Spleen (tissue), 11 donors: Measurements from ENCODE around the gene YPEL3. TPM values are rescaled to one million over a fixed set of nuclear protein-coding genes. Genes with fewer than 3 reads are reported as not detected.

Source experiments
- DNase-seq: peaks from one replicate; pipeline ENCODE4 v3.0.0-alpha.2; 2020
- H3K27ac ChIP-seq, 8 donors: fragments of 200-600 bp; sonication (generic) in 7 of 8; 1 replicate in 4 of 8; 2 replicates in 4 of 8; pipeline versions ENCODE4 v1.5.0 to v1.8.0; 2016 to 2021; ENCODE audit warnings: inconsistent platforms in 4 of 8, mild to moderate bottlenecking in 4 of 8, moderate library complexity in 1 of 8
- H3K27me3 ChIP-seq, 7 donors: fragments of 200-600 bp; sonication (generic) in 6 of 7; replicated peaks in 1 of 7; 1 replicate in 4 of 7; 2 replicates in 3 of 7; pipeline versions ENCODE4 v1.5.0 to v1.8.0; 2016 to 2021; ENCODE audit warnings: inconsistent platforms in 3 of 7, mild to moderate bottlenecking in 1 of 7
- H3K36me3 ChIP-seq, 6 donors: fragments of 200-600 bp; sonication (generic) in 5 of 6; 1 replicate in 4 of 6; 2 replicates in 2 of 6; pipeline versions ENCODE4 v1.5.0 to v1.8.0; 2016 to 2021; ENCODE audit warnings: inconsistent platforms in 2 of 6
- H3K4me1 ChIP-seq, 6 donors: fragments of 200-600 bp; sonication (generic) in 5 of 6; 1 replicate in 3 of 6; 2 replicates in 3 of 6; pipeline versions ENCODE4 v1.5.0 to v1.8.0; 2016 to 2021; ENCODE audit warnings: inconsistent platforms in 3 of 6
- H3K4me3 ChIP-seq, 8 donors: fragments of 200-600 bp; sonication (generic) in 7 of 8; 1 replicate in 4 of 8; 2 replicates in 4 of 8; pipeline versions ENCODE4 v1.5.0 to v1.8.0; 2016 to 2021; ENCODE audit warnings: inconsistent platforms in 4 of 8, mild to moderate bottlenecking in 4 of 8, moderate library complexity in 2 of 8
- H3K9me3 ChIP-seq, 8 donors: fragments of 200-600 bp; sonication (generic) in 7 of 8; 1 replicate in 4 of 8; 2 replicates in 4 of 8; pipeline versions ENCODE4 v1.5.0 to v1.8.0; 2016 to 2021; ENCODE audit warnings: inconsistent platforms in 4 of 8
- CTCF ChIP-seq, 11 experiments: fragments of 200-600 bp in 7 of 11; fragments of 450-650 bp in 4 of 11; sonication (generic) in 4 of 11; IDR thresholded peaks in 8 of 11; conservative IDR thresholded peaks in 3 of 11; 1 replicate in 7 of 11; 2 replicates in 4 of 11; pipeline versions ENCODE4 v1.4.0 to v1.8.0; 2016 to 2021; ENCODE audit warnings: antibody characterized with exemption in 11 of 11, inconsistent platforms in 4 of 11, mild to moderate bottlenecking in 1 of 11
- POLR2A ChIP-seq, 3 donors: fragments of 450-650 bp; IDR thresholded peaks; one replicate each; pipeline ENCODE4 v1.5.1; 2017; ENCODE audit warnings: antibody characterized with exemption in 3 of 3, mild to moderate bottlenecking in 1 of 3
- POLR2AphosphoS5 ChIP-seq, 3 donors: sonication (generic); formaldehyde crosslinking; IDR thresholded peaks; one replicate each; pipeline ENCODE4 v1.5.1; 2017; ENCODE audit warnings: antibody characterized with exemption in 3 of 3
- WGBS, 5 donors: extraction: QIAGEN DNeasy Blood & Tissue Kit in 3 of 5; methylation state at CpG; one replicate each; pipeline versions ENCODE4 v1.1.5 to v1.1.7; 2013 to 2018; 5-methylcytosine and 5-hydroxymethylcytosine counted together
- intact Hi-C: fragments of 100-400 bp; cut with DNase I; formaldehyde crosslinking; loops from one replicate; pipeline ENCODE4 v1.15.0; 2023; ENCODE audit warnings: low total_unique reads
- polyA plus RNA-seq, 3 donors: library from polyadenylated mRNA; stranded (reverse); fragments of 200-250 nt; gene quantifications; one replicate each; pipeline ENCODE4 v1.2.1, GENCODE V29; 2013
- total RNA-seq, 7 donors: library from RNA; depleted of rRNA in 3 of 7; stranded (reverse); fragments of >200 nt in 3 of 7; fragmentation: NEBNext Ultra II Directional in 4 of 7; extraction: Animal tissue kit (Norgen Biotek cat#: 25700) in 4 of 7; gene quantifications; one replicate each; pipeline versions ENCODE4 v1.1.0 to v1.2.1, GENCODE V29; 2016 to 2021
- donor health status: healthy with polysubstance abuse.
- donor health status: DM: no; HTN: no; CAD: no; lungs with moderate emphysema.
- donor health status: DM: no; HTN: no; CAD: no.
- donor health status: Bipolar disorder and iron deficiency.
- donor health status: healthy.
- donor health status: DM: no; HTN: no; CAD: no.
- donor health status: DM: yes; HTN: yes; CAD: no.

YPEL3 gene
- total and polyA plus RNA-seq, 10 donors: 108 to 234 (median 143) TPM

GRCh38 chr16:30114411-30114810 lies 18.4 kb upstream of the YPEL3 start:
- H3K27me3 ChIP-seq: no peaks in the 10 kb centered on the region
- peak overlapping the region in 2 of 8 donors; percentile 5 to 10 for H3K27ac ChIP-seq
- no peaks in the 10 kb centered on the region for H3K9me3 ChIP-seq
- no peak for DNase-seq
- 84 to 93% (median 87%) methylated on average over 11 of the region's 11 CpGs for WGBS, 5 donors
- TF ChIP-seq CTCF (IDR thresholded peaks at IDR 0.05 in 8 of 11, conservative IDR thresholded peaks at IDR 0.05 in 3 of 11): no peak
- no peak for TF ChIP-seq POLR2AphosphoS5 (IDR thresholded peaks at IDR 0.05)
- TF ChIP-seq POLR2A (IDR thresholded peaks at IDR 0.05): no peak
- H3K4me1 ChIP-seq: peaks cover 0 to 33% (median 9%) of the 10 kb centered on the region in 6 donors
- peaks cover 0 to 100% (median 72%) of the 10 kb centered on the region in 6 donors for H3K36me3 ChIP-seq
- intact Hi-C loops: no loop called here
- H3K4me3 ChIP-seq: no peak overlapping the region

GRCh38 chr16:30113711-30114333 lies 17.8 kb upstream of the YPEL3 start:
- H3K27me3 ChIP-seq: no peaks in the 10 kb centered on the region
- WGBS, 5 donors: 90 to 95% (median 92%) methylated on average over 12 to 20 of the region's 20 CpGs
- no peak overlapping the region for H3K4me3 ChIP-seq
- H3K9me3 ChIP-seq: no peaks in the 10 kb centered on the region
- no peak for DNase-seq
- H3K4me1 ChIP-seq: peaks cover 0 to 33% (median 9%) of the 10 kb centered on the region in 6 donors
- peak overlapping the region in 2 of 8 donors; percentile 5 to 36 for H3K27ac ChIP-seq
- intact Hi-C loops: no loop called here
- TF ChIP-seq CTCF (IDR thresholded peaks at IDR 0.05 in 8 of 11, conservative IDR thresholded peaks at IDR 0.05 in 3 of 11) (no peak), POLR2AphosphoS5 (IDR thresholded peaks at IDR 0.05) (peak in 1 of 3 donors; percentile 16), POLR2A (IDR thresholded peaks at IDR 0.05) (no peak)
- H3K36me3 ChIP-seq: peaks cover 0 to 100% (median 75%) of the 10 kb centered on the region in 6 donors

GRCh38 chr16:30113031-30113710 lies 17.2 kb upstream of the YPEL3 start, which contains the start of gene GDPD3:
Gene GDPD3 (minus strand): TSS chr16:30113537. CDS start chr16:30113478, 59 bp downstream.
- 86 to 90% (median 89%) methylated on average over 20 of the region's 20 CpGs for WGBS, 5 donors
- TF ChIP-seq CTCF (IDR thresholded peaks at IDR 0.05 in 8 of 11, conservative IDR thresholded peaks at IDR 0.05 in 3 of 11) (peak in 1 of 11 experiments; percentile 1), POLR2A (IDR thresholded peaks at IDR 0.05) (no peak), POLR2AphosphoS5 (IDR thresholded peaks at IDR 0.05) (peak in 2 of 3 donors; percentile 7 to 41)
- DNase-seq: no peak
- Histone ChIP-seq H3K4me1 (peaks cover 0 to 33% (median 9%) of the 10 kb centered on the region in 6 donors), H3K4me3 (no peak within 1 kb of the TSS), H3K27me3 (no peaks in the 10 kb centered on the region), H3K36me3 (peaks cover 0 to 100% (median 73%) of the 10 kb centered on the region in 6 donors), H3K9me3 (no peaks in the 10 kb centered on the region), H3K27ac (peak within 1 kb of the TSS in 3 of 8 donors; percentile 5 to 36 (median 13))
- intact Hi-C loops: no loop called here
